Mesenchymal stem cell (in vitro differentiated cells and primary cell): ENCODE data around the gene GNG12.

Experiments used
- DNase-seq: peaks from one replicate; pipeline ENCODE4 v3.0.0-alpha.2; 2013
- H2AFZ ChIP-seq: one replicate; pipeline ENCODE4 v1.6.1; 2013; ENCODE audit warnings: low read depth, mild to moderate bottlenecking, control low read depth, inconsistent platforms, low read length, moderate library complexity
- H2AK5ac ChIP-seq: 2 replicates; pipeline ENCODE4 v1.6.1; 2013; ENCODE audit warnings: low read length, moderate library complexity, mild to moderate bottlenecking, inconsistent platforms; ENCODE audit not compliant: severe bottlenecking
- H2BK120ac ChIP-seq: one replicate; pipeline ENCODE4 v1.6.1; 2013; ENCODE audit warnings: low read depth, mild to moderate bottlenecking, inconsistent platforms, low read length, moderate library complexity
- H2BK12ac ChIP-seq, 2 experiments: one replicate each; pipeline ENCODE4 v1.6.1; 2013; ENCODE audit warnings: inconsistent platforms in 2 of 2, low read length in 2 of 2, mild to moderate bottlenecking in 2 of 2, moderate library complexity in 2 of 2, control low read depth in 1 of 2
- H2BK15ac ChIP-seq: one replicate; pipeline ENCODE4 v1.6.1; 2013; ENCODE audit warnings: mild to moderate bottlenecking, low read depth, inconsistent platforms; ENCODE audit not compliant: poor library complexity, severe bottlenecking
- H2BK5ac ChIP-seq: 2 replicates; pipeline ENCODE4 v1.6.1; 2013; ENCODE audit warnings: low read depth, mild to moderate bottlenecking, low read length, control low read depth, inconsistent platforms; ENCODE audit not compliant: poor library complexity, severe bottlenecking
- H3K14ac ChIP-seq, 2 experiments: one replicate each; pipeline ENCODE4 v1.6.1; 2013; ENCODE audit warnings: inconsistent platforms in 2 of 2, low read length in 2 of 2, control low read depth in 1 of 2, mild to moderate bottlenecking in 1 of 2, moderate library complexity in 1 of 2
- H3K18ac ChIP-seq, 2 experiments: one replicate each; pipeline ENCODE4 v1.6.1; 2013; ENCODE audit warnings: inconsistent platforms in 2 of 2, low read length in 2 of 2, control low read depth in 1 of 2, low read depth in 1 of 2, mild to moderate bottlenecking in 1 of 2
- H3K23ac ChIP-seq, 2 experiments: one replicate each; pipeline ENCODE4 v1.6.1; 2013; ENCODE audit warnings: inconsistent platforms in 2 of 2, low read length in 2 of 2, mild to moderate bottlenecking in 2 of 2, moderate library complexity in 2 of 2, control low read depth in 1 of 2
- H3K27ac ChIP-seq: 2 replicates; pipeline ENCODE4 v1.5.1; 2013; ENCODE audit warnings: mild to moderate bottlenecking, moderate library complexity, low read length, control low read depth, inconsistent platforms; ENCODE audit not compliant: poor library complexity, severe bottlenecking
- H3K27me3 ChIP-seq, 2 experiments: 2 replicates each; pipeline versions ENCODE4 v1.6.1 to v1.7.0; 2013; ENCODE audit warnings: low read length in 2 of 2, mild to moderate bottlenecking in 2 of 2, moderate library complexity in 2 of 2, control low read depth in 1 of 2, inconsistent platforms in 1 of 2; ENCODE audit not compliant: control insufficient read depth in 1 of 2, insufficient read depth in 1 of 2
- H3K36me3 ChIP-seq, 2 experiments: 2 replicates each; pipeline versions ENCODE4 v1.6.1 to v1.7.0; 2013; ENCODE audit warnings: low read length in 2 of 2, control low read depth in 1 of 2, inconsistent platforms in 1 of 2, low read depth in 1 of 2, mild to moderate bottlenecking in 1 of 2; ENCODE audit not compliant: insufficient read depth in 2 of 2, control insufficient read depth in 1 of 2
- H3K4ac ChIP-seq, 2 experiments: one replicate each; pipeline ENCODE4 v1.6.1; 2013; ENCODE audit warnings: inconsistent platforms in 2 of 2, low read length in 2 of 2, mild to moderate bottlenecking in 2 of 2, moderate library complexity in 2 of 2, control low read depth in 1 of 2, low read depth in 1 of 2
- H3K4me1 ChIP-seq: 2 replicates; pipeline ENCODE4 v1.6.1; 2013; ENCODE audit warnings: low read depth, low read length, control low read depth; ENCODE audit not compliant: control insufficient read depth, insufficient read depth
- H3K4me2 ChIP-seq: 2 replicates; pipeline ENCODE4 v1.6.1; 2013; ENCODE audit warnings: low read length, mild to moderate bottlenecking, inconsistent platforms; ENCODE audit not compliant: poor library complexity, severe bottlenecking
- H3K4me3 ChIP-seq, 2 experiments: 2 replicates each; pipeline versions ENCODE4 v1.5.1 to v1.7.0; 2013; ENCODE audit warnings: low read length in 2 of 2, mild to moderate bottlenecking in 2 of 2, control low read depth in 1 of 2, low read depth in 1 of 2; ENCODE audit not compliant: insufficient read depth in 1 of 2
- H3K79me1 ChIP-seq: replicated peaks from 2 replicates; pipeline ENCODE4 v1.6.1; 2013; ENCODE audit warnings: mild to moderate bottlenecking, control low read depth, low read length, inconsistent platforms; ENCODE audit not compliant: poor library complexity, severe bottlenecking
- H3K9ac ChIP-seq: 2 replicates; pipeline ENCODE4 v1.7.0; 2013; ENCODE audit warnings: mild to moderate bottlenecking, low read length, moderate library complexity
- H3K9me3 ChIP-seq: 2 replicates; pipeline ENCODE4 v1.7.0; 2013; ENCODE audit warnings: mild to moderate bottlenecking, low read length; ENCODE audit not compliant: control insufficient read depth
- H4K8ac ChIP-seq: one replicate; pipeline ENCODE4 v1.6.1; 2013; ENCODE audit warnings: inconsistent platforms, mild to moderate bottlenecking, low read length, moderate library complexity
- H4K91ac ChIP-seq: one replicate; pipeline ENCODE4 v1.6.1; 2013; ENCODE audit warnings: mild to moderate bottlenecking, low read length, inconsistent platforms
- WGBS: methylation state at CpG from one replicate; pipeline ENCODE4 v1.1.7; 2013; ENCODE audit warnings: mixed read lengths; 5-methylcytosine and 5-hydroxymethylcytosine counted together

Gene GNG12

GRCh38 chr1:67691712-67692111 lies 141.6 kb downstream of the GNG12 start:
- Histone ChIP-seq H3K27ac (no peak overlapping the region), H3K18ac (no peak overlapping the region), H2BK15ac (no peak overlapping the region), H2BK12ac (no peak overlapping the region), H2BK5ac (no peak overlapping the region), H3K14ac (no peak overlapping the region), H3K4me1 (peaks cover 3% of the 10 kb centered on the region), H2AFZ (no peak overlapping the region), H3K9me3 (no peaks in the 10 kb centered on the region), H3K4me2 (no peak overlapping the region), H2BK120ac (no peak overlapping the region), H3K4ac (no peak overlapping the region), H3K4me3 (no peak overlapping the region), H4K8ac (no peak overlapping the region), H3K79me1 (peaks cover 1% of the 10 kb centered on the region), H3K27me3 (no peaks in the 10 kb centered on the region), H2AK5ac (no peak overlapping the region), H3K23ac (no peak overlapping the region), H3K36me3 (peaks cover 4 to 36% of the 10 kb centered on the region in 2 experiments), H3K9ac (no peak overlapping the region), H4K91ac (no peak overlapping the region)
- DNase-seq = no peak

GRCh38 chr1:67690411-67690810 lies 142.9 kb downstream of the GNG12 start:
- peaks cover 3% of the 10 kb centered on the region for H3K4me1 ChIP-seq
- DNase-seq = no peak
- no peak overlapping the region for H4K91ac ChIP-seq
- no peaks in the 10 kb centered on the region for H3K9me3 ChIP-seq
- H2AK5ac ChIP-seq = no peak overlapping the region
- no peak overlapping the region for H2BK5ac ChIP-seq
- H2BK120ac ChIP-seq = no peak overlapping the region
- H3K9ac ChIP-seq = no peak overlapping the region
- H4K8ac ChIP-seq = no peak overlapping the region
- H3K36me3 ChIP-seq = peaks cover 4 to 36% of the 10 kb centered on the region in 2 experiments
- H3K4me3 ChIP-seq = no peak overlapping the region
- H3K27me3 ChIP-seq = no peaks in the 10 kb centered on the region
- H3K18ac ChIP-seq = no peak overlapping the region
- peaks cover 1% of the 10 kb centered on the region for H3K79me1 ChIP-seq
- H3K4me2 ChIP-seq = no peak overlapping the region
- no CpG with 5 or more reads among the region's 2 CpGs for WGBS
- H3K23ac ChIP-seq = no peak overlapping the region
- H2AFZ ChIP-seq = no peak overlapping the region
- H3K27ac ChIP-seq = no peak overlapping the region
- no peak overlapping the region for H3K4ac ChIP-seq
- H3K14ac ChIP-seq = no peak overlapping the region
- H2BK15ac ChIP-seq = no peak overlapping the region
- H2BK12ac ChIP-seq = no peak overlapping the region

- Histone ChIP-seq H3K18ac (no peak overlapping the region), H4K91ac (no peak overlapping the region)
These were observed 143.3 kb downstream of the GNG12 start for GRCh38 chr1:67690018-67690363.

GRCh38 chr1:67689267-67690017 lies 143.8 kb downstream of the GNG12 start:
- H3K9ac ChIP-seq = peak overlapping the region; percentile 98
- WGBS = 86% methylated on average over 3 of the region's 3 CpGs
- peaks cover 1% of the 10 kb centered on the region for H3K79me1 ChIP-seq

More at GRCh38 chr1:67690018-67690363, 143.3 kb downstream of the GNG12 start:
- H3K9ac ChIP-seq = no peak overlapping the region
- H3K36me3 ChIP-seq = peaks cover 4 to 36% of the 10 kb centered on the region in 2 experiments
- no peak overlapping the region for H2AFZ ChIP-seq
- H2BK5ac ChIP-seq = no peak overlapping the region
- DNase-seq = no peak
- no peak overlapping the region for H3K4me2 ChIP-seq
- H3K4me3 ChIP-seq = no peak overlapping the region
- H2BK12ac ChIP-seq = no peak overlapping the region
- no peaks in the 10 kb centered on the region for H3K27me3 ChIP-seq
- H4K8ac ChIP-seq = no peak overlapping the region
- H3K4me1 ChIP-seq = peaks cover 3% of the 10 kb centered on the region
- H3K9me3 ChIP-seq = no peaks in the 10 kb centered on the region
- no peak overlapping the region for H2AK5ac ChIP-seq
- no peak overlapping the region for H3K14ac ChIP-seq
- no peak overlapping the region for H3K23ac ChIP-seq
- H3K4ac ChIP-seq = no peak overlapping the region
- no peak overlapping the region for H3K27ac ChIP-seq
- no peak overlapping the region for H2BK120ac ChIP-seq
- H2BK15ac ChIP-seq = no peak overlapping the region
- peaks cover 1% of the 10 kb centered on the region for H3K79me1 ChIP-seq

More at GRCh38 chr1:67689267-67690017, 143.8 kb downstream of the GNG12 start:
- Histone ChIP-seq H3K27ac (peak overlapping the region; percentile 36), H2BK12ac (no peak overlapping the region), H2BK120ac (no peak overlapping the region), H2AFZ (no peak overlapping the region), H3K4me3 (no peak overlapping the region), H3K18ac (no peak overlapping the region), H4K8ac (no peak overlapping the region), H2BK15ac (no peak overlapping the region), H3K36me3 (peaks cover 4 to 36% of the 10 kb centered on the region in 2 experiments), H3K4ac (no peak overlapping the region), H2AK5ac (peak overlapping the region; percentile 45), H3K23ac (no peak overlapping the region), H4K91ac (no peak overlapping the region), H3K9me3 (no peaks in the 10 kb centered on the region), H2BK5ac (no peak overlapping the region), H3K27me3 (no peaks in the 10 kb centered on the region), H3K14ac (no peak overlapping the region), H3K4me2 (no peak overlapping the region), H3K4me1 (peaks cover 3% of the 10 kb centered on the region)
- DNase-seq = no peak
